CD4-positive, alpha-beta T cell treated with Interleukin-6 for 4 hours (primary cell): ENCODE data around the gene NLRC5.
A peak's percentile ranks its signal among the peaks of the same experiment; 100 is the strongest.

Source experiments
- DNase-seq: peaks from one replicate; pipeline ENCODE4 v3.0.0-alpha.2; 2020; ENCODE audit warnings: mixed read lengths

Gene NLRC5

GRCh38 chr16:56988948-56989945 lies at the start of gene NLRC5:
TSS of gene NLRC5 (plus strand) at chr16:56989557. CDS start at chr16:57020713, 31,156 bp downstream.
- DNase-seq = peak; percentile 92

- no peak for DNase-seq
Observed at GRCh38 chr16:56939801-56940200, 49.6 kb upstream of the NLRC5 start.

- no peak for DNase-seq
Observed at GRCh38 chr16:56941092-56941491, 48.3 kb upstream of the NLRC5 start.

GRCh38 chr16:56941856-56942331 lies 47.5 kb upstream of the NLRC5 start:
- no peak for DNase-seq

GRCh38 chr16:56943761-56944375 lies 45.5 kb upstream of the NLRC5 start:
- no peak for DNase-seq

- no peak for DNase-seq
Observed at GRCh38 chr16:56944954-56945839, 44.2 kb upstream of the NLRC5 start.

GRCh38 chr16:56945847-56946527 lies 43.4 kb upstream of the NLRC5 start:
- no peak for DNase-seq

GRCh38 chr16:56946767-56947603 lies 42.4 kb upstream of the NLRC5 start:
- DNase-seq = no peak

GRCh38 chr16:56947604-56947995 lies 41.8 kb upstream of the NLRC5 start:
- DNase-seq = no peak

- no peak for DNase-seq
Observed at GRCh38 chr16:56948234-56948633, 41.1 kb upstream of the NLRC5 start.

- DNase-seq = no peak
Observed at GRCh38 chr16:56950051-56950450, 39.3 kb upstream of the NLRC5 start.

GRCh38 chr16:56950455-56950854 lies 38.9 kb upstream of the NLRC5 start:
- DNase-seq = no peak

GRCh38 chr16:56950881-56951771 lies 38.2 kb upstream of the NLRC5 start:
- DNase-seq = peak; percentile 64

- no peak for DNase-seq
Observed at GRCh38 chr16:56953006-56953405, 36.4 kb upstream of the NLRC5 start.

- DNase-seq = no peak
Observed at GRCh38 chr16:56956076-56956475, 33.3 kb upstream of the NLRC5 start.

GRCh38 chr16:56956756-56957155 lies 32.6 kb upstream of the NLRC5 start:
- DNase-seq = no peak

GRCh38 chr16:56960681-56961281 lies 28.6 kb upstream of the NLRC5 start:
- DNase-seq = no peak

- no peak for DNase-seq
Observed at GRCh38 chr16:56961386-56961785, 28.0 kb upstream of the NLRC5 start.

GRCh38 chr16:56961851-56962281 lies 27.5 kb upstream of the NLRC5 start, which contains the start of gene CETP:
TSS of gene CETP (plus strand) at chr16:56961950. CDS start at chr16:56961980, 30 bp downstream.
- DNase-seq = no peak
